Spinal cord (tissue), 10 donors: Measurements from ENCODE around the gene TMEM165. TPM values are rescaled to one million over a fixed set of nuclear protein-coding genes. Genes with fewer than 3 reads are reported as not detected.

ENCODE experiments used
- DNase-seq, 6 donors: peaks; one replicate each; pipeline versions ENCODE4 v3.0.0 to v3.0.0-alpha.2; 2013 to 2015; ENCODE audit warnings: low spot score in 6 of 6, low read depth in 4 of 6
- H3K27ac ChIP-seq: one replicate; pipeline ENCODE4 v1.5.1; 2013; ENCODE audit warnings: low read depth, low read length, control low read depth
- H3K27me3 ChIP-seq: one replicate; pipeline ENCODE4 v1.6.1; 2013; ENCODE audit warnings: low read length; ENCODE audit not compliant: control insufficient read depth, insufficient read depth
- H3K36me3 ChIP-seq: one replicate; pipeline ENCODE4 v1.6.1; 2013; ENCODE audit warnings: low read length; ENCODE audit not compliant: control insufficient read depth, insufficient read depth
- H3K4me1 ChIP-seq: one replicate; pipeline ENCODE4 v1.6.1; 2013; ENCODE audit warnings: low read length; ENCODE audit not compliant: control insufficient read depth, insufficient read depth
- H3K4me3 ChIP-seq: one replicate; pipeline ENCODE4 v1.5.1; 2013; ENCODE audit warnings: low read depth, low read length, control low read depth
- H3K9me3 ChIP-seq: one replicate; pipeline ENCODE4 v1.6.1; 2013; ENCODE audit warnings: low read length; ENCODE audit not compliant: control insufficient read depth, insufficient read depth
- WGBS: methylation state at CpG from one replicate; pipeline ENCODE4 v1.1.5; 2013; ENCODE audit warnings: missing lambda C conversion rate; ENCODE audit not compliant: insufficient coverage; 5-methylcytosine and 5-hydroxymethylcytosine counted together
- polyA plus RNA-seq, 2 donors: library from polyadenylated mRNA; unstranded; fragments of 120-200 nt; gene quantifications; one replicate each; pipeline ENCODE4 v1.2.1, GENCODE V29; 2013; ENCODE audit not compliant: insufficient read length in 2 of 2
- total RNA-seq, 2 donors: library from RNA; depleted of rRNA in 1 of 2; stranded (reverse); fragments of 120-200 nt in 1 of 2; fragments of >200 nt in 1 of 2; gene quantifications; one replicate each; pipeline versions ENCODE4 v1.2.3 to v1.2.4, GENCODE V29; 2013 to 2014
- donor health status: healthy.

Gene TMEM165
- total and polyA plus RNA-seq, 4 donors: 63.7 to 86.1 (median 74.9) TPM

DNA sequence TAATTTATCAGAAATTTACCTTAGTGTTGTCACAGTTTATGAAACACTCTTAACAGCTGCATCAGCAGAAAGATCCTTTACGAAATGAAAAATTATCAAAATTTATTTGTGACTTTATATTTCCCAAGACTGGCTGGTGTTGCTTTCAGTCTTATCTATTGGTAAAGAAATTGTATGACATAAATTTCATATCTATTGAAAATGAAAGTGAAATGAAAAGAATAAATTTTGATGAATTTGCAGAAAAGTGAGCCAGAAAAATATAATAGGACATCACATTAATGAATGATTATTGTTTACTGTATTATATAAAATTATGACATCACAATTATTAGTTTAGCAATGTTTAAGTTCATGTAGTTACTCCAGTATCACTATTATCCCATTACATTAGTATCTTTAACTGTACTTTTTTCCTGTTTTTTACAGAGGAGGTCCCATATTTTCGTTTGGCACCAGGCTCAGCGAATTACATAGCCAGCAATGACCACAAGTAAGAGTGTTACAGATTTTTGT lies 13.2 kb upstream of the TMEM165 start:
- Histone ChIP-seq H3K4me3 (no peak overlapping the region), H3K9me3 (no peaks in the 10 kb centered on the region), H3K27me3 (no peaks in the 10 kb centered on the region), H3K36me3 (no peaks in the 10 kb centered on the region), H3K4me1 (no peaks in the 10 kb centered on the region), H3K27ac (no peak overlapping the region)
- no CpG with 5 or more reads among the region's 3 CpGs for WGBS
- no peak for DNase-seq

DNA sequence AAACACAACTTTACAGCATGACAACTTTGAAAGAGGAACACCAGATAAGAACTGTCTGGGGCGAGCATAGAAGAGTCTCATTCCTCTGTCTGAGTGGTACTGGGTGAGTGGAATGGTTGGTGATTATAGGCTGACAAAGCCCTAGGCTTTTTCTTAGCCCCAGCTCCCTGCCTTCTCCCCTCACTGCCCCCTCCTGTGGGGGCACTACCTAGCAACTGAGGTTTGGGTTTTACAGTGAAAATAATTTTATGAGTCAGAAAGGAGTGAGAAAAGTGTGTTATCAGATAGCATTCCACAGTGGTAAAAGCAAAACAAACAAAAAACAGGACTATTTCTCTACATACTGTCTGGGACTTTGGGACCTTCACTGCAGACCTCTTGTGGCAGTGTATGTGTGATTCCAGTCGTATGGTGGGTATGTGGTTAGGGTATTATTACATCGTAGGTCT lies 10.5 kb upstream of the TMEM165 start:
- DNase-seq: no peak
- Histone ChIP-seq H3K9me3 (no peaks in the 10 kb centered on the region), H3K4me1 (no peaks in the 10 kb centered on the region), H3K4me3 (no peak overlapping the region), H3K27ac (no peak overlapping the region), H3K27me3 (no peaks in the 10 kb centered on the region), H3K36me3 (no peaks in the 10 kb centered on the region)
- WGBS: 73% methylated on average over 2 of the region's 3 CpGs

DNA sequence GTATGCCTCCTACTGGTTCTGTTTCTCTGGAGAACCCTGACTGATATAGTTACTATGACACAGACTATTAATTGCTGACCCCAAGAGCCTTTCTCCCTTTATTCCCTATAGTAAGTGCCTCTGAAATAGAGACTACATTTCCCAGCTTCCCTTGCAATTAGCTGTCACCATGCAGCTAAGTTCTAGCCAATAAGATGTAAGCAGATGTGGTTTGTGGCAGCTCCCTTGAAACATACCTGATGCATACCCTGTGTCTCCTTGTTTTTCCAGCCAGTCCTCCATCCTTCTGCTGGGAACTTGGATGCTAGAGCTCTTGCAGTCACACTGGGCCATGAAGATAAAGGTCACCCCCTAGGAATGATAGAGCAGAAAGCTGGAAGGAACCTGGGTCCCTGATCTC lies 9.7 kb upstream of the TMEM165 start:
- Histone ChIP-seq H3K27ac (no peak overlapping the region), H3K27me3 (no peaks in the 10 kb centered on the region), H3K4me3 (no peak overlapping the region), H3K4me1 (no peaks in the 10 kb centered on the region), H3K36me3 (no peaks in the 10 kb centered on the region), H3K9me3 (no peaks in the 10 kb centered on the region)
- peak in 2 of 6 donors; percentile 26 to 87 for DNase-seq

DNA sequence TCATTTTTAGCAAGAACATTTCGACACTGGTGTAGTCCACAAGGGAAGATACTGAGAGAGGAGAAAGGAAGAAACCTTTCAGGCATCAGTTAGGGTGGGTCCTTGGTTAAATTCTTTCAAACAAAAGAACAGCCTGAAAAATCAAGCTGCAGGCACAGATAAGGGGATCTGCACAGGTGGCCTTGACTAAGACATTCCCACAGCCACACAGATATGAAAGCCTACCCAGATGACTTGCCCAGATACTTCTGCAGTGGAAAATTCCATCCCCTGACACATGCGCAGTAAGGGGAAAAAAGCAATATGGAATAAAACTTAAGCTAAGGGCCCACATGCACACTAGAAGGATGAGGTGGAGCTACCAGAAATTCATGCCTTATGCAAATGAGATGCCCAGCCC lies 8.9 kb upstream of the TMEM165 start:
- Histone ChIP-seq H3K9me3 (no peaks in the 10 kb centered on the region), H3K4me3 (no peak overlapping the region), H3K4me1 (no peaks in the 10 kb centered on the region), H3K27me3 (no peaks in the 10 kb centered on the region), H3K36me3 (no peaks in the 10 kb centered on the region), H3K27ac (no peak overlapping the region)
- no CpG with 5 or more reads among the region's 2 CpGs for WGBS
- no peak for DNase-seq

- Histone ChIP-seq H3K9me3 (no peaks in the 10 kb centered on the region), H3K27me3 (no peaks in the 10 kb centered on the region), H3K27ac (no peak overlapping the region), H3K4me1 (peaks cover 14% of the 10 kb centered on the region), H3K36me3 (no peaks in the 10 kb centered on the region), H3K4me3 (no peak overlapping the region)
- DNase-seq: peak in 2 of 6 donors; percentile 8 to 15
- WGBS: 81% methylated on average over 2 of the region's 4 CpGs
Measured at GRCh38 chr4:55393461-55394320, 2.1 kb upstream of the TMEM165 start.

- DNase-seq: no peak
- peaks cover 17% of the 10 kb centered on the region for H3K4me1 ChIP-seq
- WGBS: 0% methylated on average over 2 of the region's 4 CpGs
- no peaks in the 10 kb centered on the region for H3K27me3 ChIP-seq
- no peaks in the 10 kb centered on the region for H3K36me3 ChIP-seq
- no peaks in the 10 kb centered on the region for H3K9me3 ChIP-seq
- peak overlapping the region; percentile 84 for H3K27ac ChIP-seq
- H3K4me3 ChIP-seq: peak overlapping the region; percentile 63
Measured at GRCh38 chr4:55395218-55395528, 584 bp upstream of the TMEM165 start.

DNA sequence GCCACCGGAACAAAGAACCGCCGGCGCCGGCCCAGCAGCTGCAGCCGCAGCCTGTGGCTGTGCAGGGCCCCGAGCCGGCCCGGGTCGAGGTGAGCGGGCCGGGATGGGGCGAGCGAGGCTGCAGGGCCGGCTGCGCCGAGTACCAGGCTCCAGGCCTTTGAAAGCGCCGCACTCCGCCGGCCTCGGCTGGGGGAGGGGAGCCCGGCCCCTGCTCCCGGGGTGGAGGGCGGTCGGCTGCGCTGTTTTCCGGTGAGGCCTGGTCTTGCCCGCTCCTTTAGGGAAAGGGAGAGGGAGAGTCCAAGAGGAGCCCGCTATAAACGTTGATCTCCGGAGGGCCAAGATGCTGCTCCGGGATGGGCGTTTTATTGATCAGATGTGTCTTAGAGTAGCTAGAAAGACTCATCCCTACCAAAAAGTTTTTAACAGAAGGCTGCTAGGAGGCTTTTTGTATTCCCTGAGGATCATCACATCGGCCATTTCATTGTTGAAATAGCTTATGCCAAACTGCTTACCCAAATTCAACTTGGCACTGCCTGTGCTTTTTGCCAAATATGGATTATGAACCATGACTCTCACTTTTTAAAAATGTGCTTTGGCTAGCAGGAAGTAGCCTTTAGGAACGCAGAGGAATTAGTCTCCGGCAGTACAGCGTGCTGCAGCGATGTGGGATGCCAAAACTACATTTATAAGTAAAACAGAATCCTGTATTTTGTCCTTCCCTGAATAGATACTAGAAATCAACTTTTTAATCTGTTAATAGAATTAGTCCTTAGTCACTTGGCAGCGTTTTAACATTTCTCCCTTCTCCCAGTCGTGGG lies 760 bp downstream of the TMEM165 start:
- peaks cover 17% of the 10 kb centered on the region for H3K4me1 ChIP-seq
- peak overlapping the region; percentile 84 for H3K27ac ChIP-seq
- H3K4me3 ChIP-seq: peak overlapping the region; percentile 63
- DNase-seq: peak in 3 of 6 donors; percentile 50 to 81 (median 66)
- no peaks in the 10 kb centered on the region for H3K36me3 ChIP-seq
- under 1% methylated on average over 31 of the region's 41 CpGs for WGBS
- no peaks in the 10 kb centered on the region for H3K27me3 ChIP-seq
- H3K9me3 ChIP-seq: no peaks in the 10 kb centered on the region

- peak overlapping the region; percentile 84 for H3K27ac ChIP-seq
Measured at GRCh38 chr4:55397126-55397436, 1.3 kb downstream of the TMEM165 start.

GRCh38 chr4:55397520-55398321 lies 2.0 kb downstream of the TMEM165 start:
- Histone ChIP-seq H3K36me3 (no peaks in the 10 kb centered on the region), H3K27ac (peak overlapping the region; percentile 84), H3K4me1 (peaks cover 17% of the 10 kb centered on the region), H3K27me3 (no peaks in the 10 kb centered on the region), H3K4me3 (peak overlapping the region; percentile 63), H3K9me3 (no peaks in the 10 kb centered on the region)
- WGBS: 67% methylated on average over 9 of the region's 15 CpGs
- DNase-seq: no peak

More at GRCh38 chr4:55397126-55397436, 1.3 kb downstream of the TMEM165 start:
- Histone ChIP-seq H3K9me3 (no peaks in the 10 kb centered on the region), H3K4me1 (peaks cover 17% of the 10 kb centered on the region), H3K27me3 (no peaks in the 10 kb centered on the region), H3K36me3 (no peaks in the 10 kb centered on the region), H3K4me3 (peak overlapping the region; percentile 63)
- 0% methylated on average over 2 of the region's 7 CpGs for WGBS
- peak in 2 of 6 donors; percentile 24 to 54 for DNase-seq
